NOMO-1 treated with dmso at 0.1 percent for 144 hours (cell line): Measurements from ENCODE around the gene KCNN2.
"Not testable (repeated sequence)": the region's sequence is repeated elsewhere in the genome, so short reads cannot be mapped to it uniquely, and the experiment has no call there.

ENCODE experiments used
- DNase-seq: peaks from one replicate; lab custom pipeline; 2025; ENCODE audit not compliant: unreplicated experiment; lab: John Stamatoyannopoulos, UW

Gene KCNN2

DNA sequence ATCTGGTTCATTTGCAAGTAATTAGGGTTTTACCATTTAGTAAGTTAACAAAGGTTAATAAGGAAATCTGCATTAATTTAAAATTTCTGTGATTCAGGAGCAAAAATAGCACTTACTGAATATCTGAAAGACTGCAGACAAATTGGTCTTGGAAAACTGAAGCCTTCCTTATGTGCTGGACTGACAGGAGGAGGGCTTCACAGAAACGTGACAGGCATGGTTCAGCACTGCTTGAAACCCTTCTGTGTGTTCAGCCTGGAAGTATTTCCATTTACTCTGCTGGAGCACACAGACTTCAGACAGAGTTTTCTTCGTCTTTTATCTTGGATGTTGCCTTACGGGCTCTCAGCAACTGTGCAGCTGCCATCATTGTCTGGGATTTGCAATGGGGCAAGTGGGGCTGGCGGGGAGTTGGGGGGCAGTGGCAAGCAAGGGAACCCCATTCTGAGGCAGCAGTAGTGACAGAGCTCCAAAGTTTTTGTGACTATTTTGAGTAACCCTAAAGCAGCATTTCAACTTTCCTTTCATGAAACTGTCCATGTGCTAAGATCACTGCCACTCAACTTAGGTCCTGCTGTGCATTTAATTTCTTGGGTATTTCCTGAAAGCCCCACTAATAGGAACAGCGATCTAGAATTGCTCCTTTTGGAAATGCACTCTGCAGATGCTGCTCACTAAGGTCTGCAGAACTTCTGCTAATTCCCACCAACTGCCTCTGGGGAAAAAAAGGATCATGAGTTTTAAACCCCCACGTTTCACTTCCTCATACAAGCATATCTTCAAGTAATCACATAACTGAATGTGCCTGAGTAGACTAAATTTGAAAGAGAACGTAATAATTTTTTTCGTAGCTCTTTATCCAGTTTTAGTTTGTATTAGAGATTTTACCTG, 56.6 kb downstream of the KCNN2 start:
- peak; percentile 61 for DNase-seq

- DNase-seq = no peak
These were observed 57.2 kb downstream of the KCNN2 start for GRCh38 chr5:114419067-114419388.

DNA sequence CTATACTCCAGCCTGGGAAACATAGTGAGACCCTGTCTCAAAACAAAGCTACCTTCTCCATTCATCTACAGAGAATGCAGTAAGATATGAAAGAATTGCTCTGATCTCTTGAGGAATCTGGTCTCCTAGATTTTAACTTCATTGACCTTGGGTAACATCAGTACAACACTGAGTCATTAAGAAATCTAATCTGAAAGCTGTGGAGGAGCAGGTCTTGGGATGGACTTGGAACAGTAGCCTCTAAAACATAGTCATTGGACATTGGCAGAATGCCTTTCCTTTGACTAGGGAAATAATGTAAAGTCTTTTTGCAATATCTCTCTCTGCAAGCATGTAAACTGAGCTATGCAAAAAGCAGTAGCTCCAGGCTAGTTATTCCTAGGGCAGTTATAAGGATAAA, 58.1 kb downstream of the KCNN2 start:
- no peak for DNase-seq

DNA sequence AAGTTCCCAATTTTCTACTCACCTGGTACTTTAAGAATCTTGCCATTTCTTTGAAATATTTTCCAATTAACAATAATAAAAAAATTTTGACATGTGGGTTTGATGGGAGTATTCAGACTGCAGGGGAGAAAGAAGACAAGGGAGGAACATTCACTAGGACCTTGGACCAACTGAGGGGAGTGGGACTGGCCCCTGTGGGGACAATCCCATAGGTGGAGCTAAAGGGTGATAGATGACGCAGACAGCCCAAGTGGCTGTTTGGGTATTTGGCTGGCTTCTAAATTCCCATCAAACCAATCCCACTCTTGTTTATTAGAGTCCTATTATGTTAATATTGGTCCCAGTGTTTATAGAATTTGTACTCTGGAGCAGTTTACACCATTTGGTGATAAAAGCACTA, 65.3 kb downstream of the KCNN2 start:
- no peak for DNase-seq

- no peak for DNase-seq
These were observed 68.7 kb downstream of the KCNN2 start for GRCh38 chr5:114430532-114430931.

GRCh38 chr5:114432684-114433083, 70.8 kb downstream of the KCNN2 start:
- DNase-seq = not testable (repeated sequence)

GRCh38 chr5:114434396-114435219, 72.7 kb downstream of the KCNN2 start:
- no peak for DNase-seq

DNA sequence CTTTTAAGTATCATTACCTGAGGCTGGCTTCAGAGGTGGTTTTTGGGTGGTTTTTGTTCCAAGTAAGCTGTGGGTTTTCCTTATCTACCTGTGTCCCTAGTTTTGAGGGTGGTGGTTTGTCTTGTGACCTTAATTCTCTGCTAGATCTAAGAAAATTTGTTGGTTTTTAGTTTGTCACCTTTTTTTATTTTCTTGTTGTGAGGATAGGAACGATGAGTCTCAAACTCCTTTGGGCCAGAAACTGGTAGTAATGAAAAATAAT, 73.3 kb downstream of the KCNN2 start:
- DNase-seq = no peak

- DNase-seq = no peak
These were observed 74.0 kb downstream of the KCNN2 start for GRCh38 chr5:114435885-114436299.

- DNase-seq = no peak
These were observed 76.1 kb downstream of the KCNN2 start for GRCh38 chr5:114437936-114438335.

- DNase-seq = no peak
These were observed 76.6 kb downstream of the KCNN2 start for GRCh38 chr5:114438471-114438870.

DNA sequence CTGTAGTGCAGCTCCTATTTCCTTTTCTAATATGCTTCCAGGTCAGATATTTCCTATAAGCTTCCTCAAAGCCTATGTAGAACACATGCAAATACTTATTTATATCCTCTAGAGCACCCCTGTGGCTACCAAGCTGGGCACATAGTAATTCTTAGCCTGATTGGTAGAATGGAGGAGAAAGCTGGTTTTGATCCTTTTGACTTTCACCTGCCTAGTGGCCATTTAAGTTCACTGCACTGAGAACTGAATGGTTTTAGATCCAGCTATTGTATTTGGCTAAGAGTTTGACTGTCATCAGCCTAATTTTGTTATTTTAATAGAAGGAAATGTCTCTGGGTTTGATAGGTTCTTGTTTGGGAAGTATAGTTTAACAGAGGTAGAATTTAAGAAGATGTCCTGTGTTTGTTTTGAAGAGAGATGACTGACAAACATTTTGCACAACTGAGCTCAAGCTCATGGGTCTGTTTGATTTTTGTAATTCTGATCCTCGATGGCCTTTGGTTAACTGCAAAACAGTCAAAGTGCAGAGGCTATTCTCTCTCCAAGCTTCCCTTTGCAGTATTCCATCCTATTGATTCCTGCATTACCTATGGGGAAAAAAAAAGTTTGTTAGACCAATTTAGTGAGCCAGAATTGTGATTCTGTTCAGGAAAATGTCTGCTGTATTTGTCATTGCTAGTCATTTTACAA, 85.4 kb downstream of the KCNN2 start:
- no peak for DNase-seq

- no peak for DNase-seq
These were observed 86.6 kb downstream of the KCNN2 start for GRCh38 chr5:114448481-114448880.

GRCh38 chr5:114449860-114450421, 88.1 kb downstream of the KCNN2 start:
- DNase-seq = peak; percentile 55

DNA sequence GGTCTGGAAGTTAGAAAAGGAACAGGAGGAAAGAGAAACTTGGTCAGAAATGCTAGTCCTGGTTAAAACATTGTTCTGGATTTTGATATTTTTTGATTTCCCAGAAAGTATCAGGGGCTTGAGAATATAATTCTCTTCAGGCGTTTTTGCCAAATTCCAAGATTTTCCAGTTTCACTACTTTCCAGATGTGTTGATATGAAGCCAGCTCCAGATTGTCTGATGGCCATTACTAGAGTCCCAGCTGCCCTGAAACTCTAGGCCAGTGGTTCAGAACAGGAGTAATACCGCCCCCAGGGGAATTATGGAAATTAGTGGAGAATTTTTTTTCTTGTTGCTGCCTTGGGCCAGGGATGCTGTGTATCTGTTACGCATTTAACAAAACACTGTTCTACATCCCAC, 88.6 kb downstream of the KCNN2 start:
- DNase-seq = no peak

GRCh38 chr5:114458726-114459125, 96.9 kb downstream of the KCNN2 start:
- DNase-seq = no peak

GRCh38 chr5:114467171-114467570, 105.3 kb downstream of the KCNN2 start:
- DNase-seq = no peak

GRCh38 chr5:114467729-114468128, 105.9 kb downstream of the KCNN2 start:
- peak; percentile 30 for DNase-seq

GRCh38 chr5:114469372-114469771, 107.5 kb downstream of the KCNN2 start:
- no peak for DNase-seq

- no peak for DNase-seq
These were observed 109.7 kb downstream of the KCNN2 start for GRCh38 chr5:114471529-114471928.

DNA sequence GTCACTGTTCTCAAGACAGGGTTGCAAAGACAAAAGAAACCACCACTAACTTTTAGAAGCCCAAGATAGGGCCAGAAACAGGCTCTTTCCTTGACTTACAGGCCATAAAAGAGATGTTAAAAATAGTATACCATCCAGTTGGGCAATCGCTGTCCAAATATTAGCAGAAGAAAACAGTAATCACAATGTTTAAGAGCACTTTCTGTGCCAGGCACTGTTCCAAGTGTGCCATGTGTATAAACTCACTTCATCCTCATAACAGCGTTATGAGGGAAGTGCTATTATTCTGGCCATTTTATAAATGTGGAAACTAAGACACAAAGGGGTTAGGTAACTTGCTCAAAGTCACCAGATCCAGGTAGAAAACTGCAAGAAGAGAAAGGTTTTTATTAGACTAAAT, 111.7 kb downstream of the KCNN2 start:
- DNase-seq = no peak
